NCI-H526 treated with DMSO at 0.1 percent for 48 hours (cell line): ENCODE results near the gene ARMC9.
"Not testable (repeated sequence)": the region's sequence is repeated elsewhere in the genome, so short reads cannot be mapped to it uniquely, and the experiment has no call there.

Experiments used
- DNase-seq: peaks from one replicate; lab custom pipeline; 2025; lab: John Stamatoyannopoulos, UW

Gene ARMC9, protein sequence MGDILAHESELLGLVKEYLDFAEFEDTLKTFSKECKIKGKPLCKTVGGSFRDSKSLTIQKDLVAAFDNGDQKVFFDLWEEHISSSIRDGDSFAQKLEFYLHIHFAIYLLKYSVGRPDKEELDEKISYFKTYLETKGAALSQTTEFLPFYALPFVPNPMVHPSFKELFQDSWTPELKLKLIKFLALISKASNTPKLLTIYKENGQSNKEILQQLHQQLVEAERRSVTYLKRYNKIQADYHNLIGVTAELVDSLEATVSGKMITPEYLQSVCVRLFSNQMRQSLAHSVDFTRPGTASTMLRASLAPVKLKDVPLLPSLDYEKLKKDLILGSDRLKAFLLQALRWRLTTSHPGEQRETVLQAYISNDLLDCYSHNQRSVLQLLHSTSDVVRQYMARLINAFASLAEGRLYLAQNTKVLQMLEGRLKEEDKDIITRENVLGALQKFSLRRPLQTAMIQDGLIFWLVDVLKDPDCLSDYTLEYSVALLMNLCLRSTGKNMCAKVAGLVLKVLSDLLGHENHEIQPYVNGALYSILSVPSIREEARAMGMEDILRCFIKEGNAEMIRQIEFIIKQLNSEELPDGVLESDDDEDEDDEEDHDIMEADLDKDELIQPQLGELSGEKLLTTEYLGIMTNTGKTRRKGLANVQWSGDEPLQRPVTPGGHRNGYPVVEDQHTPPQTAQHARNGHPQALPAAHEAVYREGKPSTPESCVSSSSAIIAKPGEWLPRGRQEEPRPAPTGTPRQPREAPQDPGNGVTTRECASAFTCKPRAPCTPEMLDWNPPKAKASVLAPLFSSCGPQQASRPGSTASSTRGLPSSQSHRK

DNA sequence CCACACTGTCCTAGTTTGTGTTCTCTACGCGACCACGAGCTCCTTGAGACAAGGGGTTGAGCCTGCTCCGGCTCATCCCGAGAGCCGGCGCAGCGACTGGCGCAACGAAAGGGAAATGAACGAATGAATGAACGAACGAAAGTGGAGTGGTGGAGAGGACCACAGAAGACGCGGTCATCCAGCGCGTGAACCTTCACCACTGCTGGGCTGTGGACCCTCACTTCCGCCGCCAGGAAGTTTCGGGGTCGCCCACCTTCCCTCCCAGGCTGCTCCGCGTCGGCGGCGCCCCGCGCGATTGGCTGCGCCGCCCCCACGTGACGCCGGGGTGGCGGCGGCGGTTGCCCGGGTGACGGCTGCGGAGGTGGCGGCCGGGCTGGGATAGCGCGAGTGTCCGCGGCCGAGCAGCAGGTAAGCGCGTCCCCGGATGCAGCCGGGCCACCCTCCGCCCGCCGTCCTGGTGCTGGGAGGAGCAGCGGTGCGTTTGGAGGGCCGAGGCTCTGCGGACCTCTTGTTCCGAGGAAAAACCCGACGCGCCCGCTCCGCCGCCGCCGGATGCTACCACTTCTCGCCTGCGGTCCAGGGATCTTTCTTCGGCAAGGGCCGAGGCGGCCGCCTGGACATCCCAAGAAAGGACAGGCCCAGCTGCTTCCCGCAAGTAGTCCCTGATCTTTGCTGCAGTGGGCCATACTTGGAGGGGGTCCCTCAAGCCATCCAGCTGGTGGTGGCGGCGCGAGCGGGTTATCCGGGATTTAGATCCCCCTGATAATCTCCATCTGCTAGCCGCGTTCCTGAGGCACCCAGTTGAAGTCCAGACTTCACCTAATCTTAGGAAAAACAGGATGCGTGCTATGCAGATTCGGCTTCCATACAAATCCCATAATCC is at the start of gene ARMC9:
ARMC9 (plus strand) TSS at position 341 of the 883 bp plus-strand sequence. CDS start 7,608 bp downstream, outside the sequence.
- DNase-seq, result peak; percentile 41

DNA sequence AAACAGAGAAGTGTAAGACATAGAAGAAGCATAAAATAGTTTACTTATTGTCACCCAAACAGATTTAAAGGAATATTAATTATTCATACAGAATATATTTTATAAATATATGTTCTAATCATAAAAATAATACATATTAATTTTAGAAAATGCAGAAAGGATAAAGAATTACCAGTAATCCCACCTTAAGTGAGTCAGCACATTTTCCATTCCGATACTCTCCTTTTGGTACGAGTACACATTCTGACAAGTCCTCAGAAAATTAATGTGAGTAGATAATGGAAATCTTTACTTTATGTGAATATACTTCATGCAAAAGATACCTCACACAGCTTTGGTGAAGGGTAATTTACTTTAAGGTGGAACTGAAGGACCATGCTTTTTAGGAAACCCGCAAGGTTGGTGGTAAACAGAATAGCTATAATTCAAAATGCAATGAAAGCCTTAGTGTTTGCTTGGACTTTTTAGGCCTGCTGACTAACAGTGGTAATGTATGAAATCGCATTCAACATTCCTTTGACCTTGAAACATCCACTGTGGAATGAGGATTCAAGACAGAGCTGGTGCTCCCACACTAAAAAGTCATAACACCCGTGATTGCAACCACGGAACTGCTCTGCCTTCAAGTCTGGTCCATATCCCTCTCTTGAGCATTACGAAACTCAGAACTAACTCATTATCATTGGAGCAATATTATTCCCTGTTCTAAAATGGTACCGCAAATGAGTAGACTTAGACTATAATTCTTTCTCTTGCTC is 45.5 kb upstream of the ARMC9 start:
- DNase-seq, result no peak

DNA sequence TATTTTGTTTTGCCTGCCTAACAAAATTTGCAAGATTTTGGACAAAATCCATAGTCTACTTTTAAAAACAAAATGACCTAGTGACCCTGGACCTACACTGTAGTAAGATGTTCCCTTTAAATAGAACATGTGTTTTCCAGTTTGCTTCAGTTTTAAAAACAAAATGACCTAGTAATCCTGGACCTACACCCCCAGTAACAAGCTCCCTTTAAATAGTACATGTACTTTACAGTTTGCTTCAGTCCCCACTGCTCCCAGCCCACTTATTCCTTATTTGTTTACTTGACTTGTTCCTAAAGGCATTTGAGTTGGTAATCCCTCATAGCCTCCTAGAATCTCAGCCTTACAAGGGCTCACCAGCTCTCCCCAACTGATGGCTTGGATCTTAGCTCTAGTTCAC is 39.1 kb upstream of the ARMC9 start:
- DNase-seq, result no peak

DNA sequence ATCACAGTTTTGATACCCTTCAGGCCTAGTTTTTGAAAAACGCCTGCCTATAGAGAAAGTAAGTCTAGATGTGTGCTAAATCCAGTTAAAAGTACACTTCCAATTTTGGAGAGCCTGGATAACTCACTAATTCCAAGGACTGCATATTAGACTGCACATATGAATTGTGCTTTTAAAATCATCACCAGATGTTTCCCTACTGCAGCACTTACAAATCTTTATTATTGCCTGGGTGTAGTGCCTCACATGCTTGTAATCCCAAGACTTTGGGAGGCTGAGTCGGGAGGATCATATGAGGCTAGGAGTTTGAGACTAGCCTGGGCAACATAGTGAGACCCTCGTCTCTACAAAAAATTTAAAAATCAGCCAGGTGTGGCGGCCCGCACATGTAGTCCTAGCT is 37.7 kb upstream of the ARMC9 start:
- DNase-seq, result no peak

DNA sequence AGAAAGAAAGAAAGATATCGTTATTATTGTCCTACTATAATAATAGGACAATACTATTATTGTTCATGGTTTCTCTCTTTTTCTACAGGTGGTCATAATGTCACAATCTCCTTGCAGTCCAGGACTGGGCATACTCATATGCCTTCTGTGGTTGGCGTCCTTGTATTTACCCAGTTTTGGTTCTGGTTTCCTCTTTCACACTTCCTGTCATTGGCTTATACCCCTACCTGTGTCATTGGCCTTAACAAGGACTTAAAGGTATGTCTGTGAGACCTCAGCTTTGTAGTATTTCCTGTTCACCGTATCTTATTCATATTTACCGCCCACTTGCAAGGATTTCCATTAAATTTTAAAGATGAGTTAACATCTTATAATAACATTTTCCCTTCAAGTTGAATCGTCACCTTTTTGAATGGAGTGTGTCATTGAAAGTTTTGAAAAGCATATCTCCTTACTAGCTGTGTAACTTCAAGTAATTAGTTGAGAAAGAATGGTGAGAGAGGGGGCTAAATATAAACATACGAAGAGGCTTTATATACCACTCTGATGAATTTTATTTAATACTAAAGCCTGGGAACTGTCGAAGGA is 37.1 kb upstream of the ARMC9 start:
- DNase-seq, result no peak

DNA sequence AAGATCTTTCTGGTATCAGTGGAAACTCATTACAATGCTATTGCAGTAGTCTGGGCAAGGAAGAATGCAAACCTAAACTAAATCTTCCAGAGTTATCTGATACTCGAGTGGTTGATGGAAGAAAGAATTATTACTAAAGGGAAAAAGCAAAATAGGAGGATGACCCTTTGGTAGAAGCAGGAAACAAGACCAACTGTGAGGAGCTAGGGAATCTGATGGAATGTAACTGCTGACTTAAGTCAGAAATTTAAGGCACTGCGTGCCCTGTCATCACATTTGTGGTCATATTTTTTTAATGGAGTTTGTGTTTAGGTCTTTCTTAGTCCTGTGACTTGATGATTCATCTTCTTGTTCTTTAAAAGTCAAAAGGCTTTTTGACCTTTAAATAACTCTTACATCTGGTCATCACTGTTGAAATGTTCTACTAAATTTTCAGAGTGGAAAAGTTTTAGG is 36.5 kb upstream of the ARMC9 start:
- DNase-seq, result no peak

DNA sequence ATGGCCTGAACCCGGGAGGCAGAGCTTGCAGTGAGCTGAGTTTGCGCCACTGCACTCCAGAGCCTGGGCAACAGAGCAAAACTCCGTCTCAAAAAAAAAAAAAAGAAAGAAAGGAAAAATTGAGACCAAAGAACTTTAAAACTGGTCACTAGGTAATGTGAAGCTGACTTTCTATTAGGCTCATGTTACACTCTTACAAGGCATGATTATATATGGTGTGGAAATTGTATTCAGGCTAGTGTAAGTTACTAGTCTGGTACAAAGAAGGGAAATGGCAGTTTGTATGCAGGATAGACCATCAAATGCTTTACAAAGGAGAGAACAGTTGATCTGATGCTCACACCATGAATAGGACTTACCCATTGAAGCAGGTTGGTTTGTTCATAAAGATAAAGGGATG is 35.4 kb upstream of the ARMC9 start:
- DNase-seq, result no peak

DNA sequence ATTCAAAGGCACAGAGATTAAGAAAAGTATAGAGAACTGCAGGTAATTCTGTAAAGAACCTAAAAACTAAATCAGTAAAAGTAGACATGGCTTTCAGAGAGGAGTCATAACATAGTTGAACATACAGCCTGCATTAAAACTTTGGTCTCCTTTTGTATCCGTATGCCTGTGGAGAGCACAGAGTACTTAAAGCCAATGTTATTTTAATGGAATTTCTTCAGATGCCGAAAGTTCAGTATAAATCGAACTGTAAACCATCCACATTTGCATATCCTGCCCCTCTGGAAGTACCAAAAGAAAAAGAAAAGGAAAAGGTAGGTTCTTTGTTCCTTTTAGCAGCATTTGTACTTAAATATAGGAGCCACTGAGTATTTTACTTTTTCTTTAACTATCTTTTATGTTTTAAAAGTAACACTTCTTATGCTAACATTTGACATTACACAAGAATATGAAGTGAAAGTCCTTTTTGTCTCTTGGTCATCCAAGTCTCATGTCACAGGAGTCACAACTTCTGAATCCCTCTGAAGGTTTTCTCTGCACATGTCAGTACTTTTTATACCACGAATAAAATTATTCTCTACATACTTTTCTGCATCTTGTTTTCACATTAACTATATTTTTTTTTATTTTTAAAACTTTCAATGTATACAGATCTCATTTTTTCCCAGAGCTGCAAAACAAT is 34.9 kb upstream of the ARMC9 start:
- DNase-seq, result no peak

DNA sequence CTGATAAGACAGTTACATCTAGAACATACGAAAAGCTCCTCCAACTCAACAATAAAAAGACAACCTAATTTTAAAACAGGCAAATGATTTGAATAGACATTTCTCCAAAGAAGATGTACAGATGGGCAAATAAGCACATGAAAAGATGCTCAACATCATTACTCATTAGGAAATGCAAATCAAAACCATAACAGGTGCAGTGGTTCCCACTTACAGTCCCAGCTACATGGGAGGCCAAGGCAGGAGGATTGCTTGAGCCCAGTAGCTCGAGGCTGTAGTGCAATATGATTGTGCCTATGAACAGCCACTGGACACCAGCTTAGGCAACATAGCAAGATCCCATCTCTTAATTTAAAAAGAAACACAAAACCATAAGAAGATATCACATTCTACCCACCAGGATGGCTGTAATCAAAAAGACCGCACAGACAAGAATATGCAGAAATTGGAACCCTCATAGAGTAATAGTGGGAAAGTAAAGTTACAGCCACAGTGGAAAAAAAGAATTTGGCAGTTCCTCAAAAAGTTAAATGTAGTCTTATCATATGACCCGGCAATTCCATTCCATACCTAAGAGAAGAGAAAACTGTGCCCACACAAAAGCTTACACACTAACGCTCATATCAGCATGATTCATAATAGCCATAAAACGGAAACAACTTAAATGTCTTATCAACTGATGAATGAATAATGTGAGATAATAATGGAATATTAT is 30.5 kb upstream of the ARMC9 start:
- DNase-seq, result no peak

DNA sequence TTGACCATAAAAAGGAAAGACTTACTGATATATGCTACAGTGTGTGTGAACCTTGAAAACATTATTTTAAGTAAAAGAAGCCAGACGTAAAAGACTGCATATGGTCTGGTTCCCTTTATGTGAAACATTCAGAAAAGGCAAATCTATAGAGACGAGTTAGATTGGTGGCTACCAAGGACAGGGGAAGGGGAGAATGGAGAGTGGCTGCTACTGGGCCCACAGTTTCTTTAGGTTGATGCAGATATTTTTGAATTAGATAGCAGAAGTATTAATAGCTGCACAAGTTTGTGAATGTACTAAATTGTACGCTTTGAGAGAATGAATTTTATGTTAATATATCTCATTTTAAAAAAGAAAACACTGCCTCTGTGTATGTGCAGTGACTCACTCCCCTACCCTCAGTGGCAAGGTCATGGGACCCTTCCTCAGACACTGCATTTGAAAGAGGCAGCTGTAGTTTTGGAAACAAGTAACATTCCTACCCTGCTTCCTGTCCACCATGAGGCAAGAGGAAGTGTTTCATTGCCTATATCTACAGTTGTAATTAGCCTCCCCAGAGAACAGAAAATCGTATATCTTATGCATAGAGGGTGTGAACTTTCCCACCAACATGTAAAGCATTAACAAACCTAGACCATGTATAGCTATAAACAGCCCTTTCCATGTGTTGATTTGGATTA is 29.8 kb upstream of the ARMC9 start:
- DNase-seq, result no peak

DNA sequence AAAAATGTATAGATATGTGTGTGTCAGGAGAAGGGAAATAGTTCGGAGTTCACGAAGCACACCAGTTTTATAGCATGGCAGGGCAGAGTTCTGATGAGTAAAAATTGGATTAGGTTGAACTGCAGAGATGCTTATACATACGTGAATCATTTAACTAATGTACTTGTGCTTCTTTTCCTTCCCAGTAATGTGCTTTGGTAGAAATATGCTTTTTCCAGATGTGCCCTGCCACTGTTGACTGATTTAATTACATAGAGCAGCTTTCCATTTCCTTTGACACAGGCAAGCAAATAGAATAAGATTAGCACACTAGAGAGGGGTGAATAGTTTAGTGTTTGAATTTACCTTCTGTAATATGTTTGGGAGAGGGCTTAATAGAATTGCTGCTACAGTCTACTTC is 28.9 kb upstream of the ARMC9 start:
- DNase-seq, result no peak

DNA sequence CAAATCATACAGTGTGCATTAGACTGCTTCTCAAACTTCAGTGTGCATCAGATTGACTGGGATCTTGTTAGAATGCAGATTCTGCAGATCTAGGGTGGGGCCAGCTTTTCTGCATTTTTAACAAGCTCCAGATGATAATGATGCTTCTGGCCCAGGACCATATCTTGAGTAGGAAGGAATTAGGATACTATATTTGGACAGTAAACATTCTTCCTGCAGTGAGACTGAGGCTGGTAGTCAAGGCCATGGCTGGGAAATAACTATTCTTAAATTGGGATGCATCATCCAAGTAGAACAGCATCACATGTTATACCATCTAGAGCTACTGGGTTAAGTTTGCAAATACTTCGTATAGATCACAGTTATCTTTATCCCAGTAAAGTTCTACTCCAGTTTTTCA is 28.4 kb upstream of the ARMC9 start:
- DNase-seq, result no peak

DNA sequence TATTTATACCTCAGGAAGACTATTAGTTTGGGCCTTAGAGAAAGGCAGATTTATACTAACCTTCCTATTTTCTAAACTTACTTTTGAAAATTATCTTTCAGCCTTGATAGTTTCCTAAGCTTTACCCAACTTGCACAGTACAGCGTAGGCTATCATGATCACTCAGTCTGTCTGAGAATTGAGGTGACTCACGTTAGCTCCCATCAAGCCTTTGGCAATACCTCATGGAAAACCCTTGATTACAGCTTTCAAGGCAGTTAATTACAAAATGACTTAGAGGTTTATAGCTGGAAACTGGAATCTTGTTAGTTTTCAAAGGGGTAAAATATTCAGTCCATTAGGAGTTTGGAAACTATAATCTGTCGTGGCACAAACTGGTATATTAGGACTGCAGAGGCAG is 26.4 kb upstream of the ARMC9 start:
- no peak for DNase-seq

DNA sequence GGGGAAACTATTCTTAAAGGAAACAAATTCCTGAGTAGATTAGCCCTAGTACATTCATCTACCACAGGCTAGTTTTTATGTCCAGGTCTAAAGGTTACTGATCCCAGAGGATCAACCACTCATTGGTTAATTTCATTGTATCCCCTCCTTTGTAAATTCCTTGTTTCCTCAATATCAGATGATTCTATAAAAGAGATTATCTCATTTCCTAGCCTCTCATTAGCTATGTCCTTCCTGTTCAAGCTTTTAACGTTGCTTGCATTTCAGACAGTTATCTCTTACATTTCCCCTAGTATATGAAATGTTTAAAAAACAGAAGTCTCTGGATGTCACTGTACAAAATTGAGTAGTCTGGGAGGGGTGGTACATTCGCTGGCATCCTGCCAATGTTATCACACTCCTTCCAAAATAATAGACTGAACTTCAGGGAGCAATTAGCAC is 24.2 kb upstream of the ARMC9 start:
- no peak for DNase-seq

DNA sequence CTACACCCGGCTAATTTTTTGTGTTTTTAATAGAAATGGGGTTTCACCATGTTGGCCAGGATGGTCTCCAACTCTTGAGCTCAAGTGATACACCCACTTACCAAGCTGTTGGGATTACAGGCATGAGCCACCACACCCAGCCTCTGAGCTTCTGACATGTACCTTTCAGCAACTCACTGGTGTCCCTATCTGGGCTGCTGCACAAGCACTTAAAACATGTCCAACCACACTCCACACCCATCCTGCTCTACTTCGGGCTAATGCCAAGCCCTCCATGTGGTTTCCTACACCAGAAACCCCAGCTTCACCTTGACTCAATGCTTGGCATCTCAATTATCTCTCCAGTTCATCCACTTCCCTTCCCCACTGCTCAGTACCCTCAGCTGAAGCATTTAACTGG is 22.4 kb upstream of the ARMC9 start:
- no peak for DNase-seq

DNA sequence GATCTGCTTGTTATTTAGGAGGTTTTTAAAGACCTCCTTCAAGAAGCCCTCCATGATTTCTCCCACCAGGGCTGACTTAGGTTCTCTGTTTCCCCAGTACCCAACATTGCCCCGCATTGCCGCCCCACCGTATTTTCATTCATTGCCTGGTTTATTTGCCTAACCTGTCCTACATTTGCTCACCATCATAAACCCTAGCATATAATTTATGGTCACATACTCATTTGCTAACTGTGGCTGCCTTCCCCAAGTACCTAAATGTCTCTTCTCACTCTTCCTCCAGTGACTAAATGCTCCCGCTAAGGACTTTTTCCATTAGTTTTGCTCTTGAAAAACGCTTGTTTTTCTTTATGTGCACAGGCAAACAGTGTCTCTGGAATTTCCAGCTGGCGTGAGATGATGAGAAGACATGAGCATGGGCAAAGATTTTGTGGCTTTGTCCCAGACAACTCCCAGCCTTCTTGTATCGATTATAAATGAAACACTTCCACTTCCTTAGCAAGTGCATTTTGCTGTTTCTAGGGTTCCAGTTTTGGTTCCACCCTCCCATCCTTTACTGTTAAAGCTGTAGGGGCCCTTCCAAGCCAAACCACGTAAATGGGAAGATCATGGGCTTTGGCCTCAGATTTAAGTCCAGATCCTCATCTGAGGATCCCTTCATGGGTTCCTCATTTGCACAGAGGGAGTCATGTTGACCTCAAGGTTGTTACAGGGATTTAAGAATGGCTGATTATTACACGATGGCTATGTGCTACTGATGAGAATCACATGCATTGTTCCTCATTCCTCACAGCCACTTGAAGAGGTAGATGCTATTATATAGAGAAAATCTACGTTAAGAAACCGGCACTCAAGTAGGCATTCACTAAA is 21.0 kb upstream of the ARMC9 start:
- DNase-seq, result no peak

DNA sequence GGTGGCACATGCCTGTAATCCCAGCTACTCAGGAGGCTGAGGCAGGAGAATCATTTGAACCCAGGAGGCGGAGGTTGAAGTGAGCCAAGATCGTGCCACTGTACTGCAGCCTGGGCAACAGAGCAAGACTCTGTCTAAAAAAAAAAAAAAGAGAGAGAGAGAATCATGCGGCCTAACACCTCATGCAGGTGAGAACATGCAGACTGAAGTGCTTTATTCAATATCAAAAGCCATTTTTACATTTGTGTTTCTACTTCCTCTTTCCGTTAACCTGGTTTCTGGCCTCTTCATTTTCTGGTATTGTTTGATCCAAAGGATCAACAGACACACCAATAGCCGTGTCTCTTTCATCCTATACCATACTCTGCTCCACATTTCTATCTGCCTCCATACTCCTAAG is 19.6 kb upstream of the ARMC9 start:
- DNase-seq, result not testable (repeated sequence)

DNA sequence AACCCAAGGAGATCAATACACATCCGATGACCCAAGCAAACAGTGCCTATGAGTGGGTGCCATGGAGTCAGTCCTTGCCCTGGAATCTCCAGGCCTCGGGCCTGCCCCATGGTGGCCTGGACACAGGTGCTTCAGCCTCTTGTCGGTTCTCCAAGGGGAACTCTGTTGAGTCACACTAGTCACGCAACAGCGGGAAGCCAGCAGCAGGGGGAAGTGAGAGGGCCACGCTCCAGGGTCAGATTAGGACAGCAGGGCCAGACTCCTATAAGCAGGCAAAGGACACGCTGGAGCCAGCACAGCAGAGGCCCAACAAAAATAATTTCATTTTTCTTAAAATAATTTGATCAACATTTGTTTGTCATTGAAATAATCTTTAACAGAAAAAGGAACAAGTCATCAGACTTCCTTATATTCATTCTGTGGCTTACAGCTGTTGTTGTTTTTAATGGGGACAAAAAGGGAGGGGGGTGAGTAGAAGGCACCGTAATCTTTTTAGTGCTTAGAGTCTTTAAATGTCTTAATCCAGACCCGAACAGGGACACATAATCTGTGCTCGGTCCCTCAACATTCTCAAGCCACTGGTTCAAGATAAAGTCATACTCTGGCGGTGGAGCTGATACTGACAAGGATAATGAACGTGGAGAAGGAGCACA is 16.4 kb upstream of the ARMC9 start:
- DNase-seq, result no peak
